Measurements from ENCODE around the gene CCDC148.

GRCh38 chr2:158291544-158292180, 164.9 kb downstream of the CCDC148 start:
- TF ChIP-seq YY1 (IDR thresholded peaks at IDR 0.05; ENCODE audit: low read depth) (no peak), USF1 (IDR thresholded peaks at IDR 0.05) (no peak), RAD21 (IDR thresholded peaks at IDR 0.05; ENCODE audit: low read depth) (no peak), CREB1 (IDR thresholded peaks at IDR 0.05; ENCODE audit: low read depth) (no peak), FOXM1 (IDR thresholded peaks at IDR 0.05; ENCODE audit: borderline replicate concordance, low read depth) (no peak), NFIC (IDR thresholded peaks at IDR 0.05) (no peak), MAX (IDR thresholded peaks at IDR 0.05) (no peak), TAF1 (IDR thresholded peaks at IDR 0.05; ENCODE audit: low read depth) (no peak), CEBPB (IDR thresholded peaks at IDR 0.05) (no peak)

Data from Ishikawa (cell line).